H7 (cell line): ENCODE data around the gene RFFL. TPM values are rescaled to one million over a fixed set of nuclear protein-coding genes. Genes with fewer than 3 reads are reported as not detected.

Experiments used
- DNase-seq: peaks from one replicate; pipeline ENCODE4 v3.0.0; 2012
- H3K27me3 ChIP-seq: 2 replicates; pipeline ENCODE4 v1.6.0; 2011; ENCODE audit warnings: mild to moderate bottlenecking, low read length; ENCODE audit not compliant: control insufficient read depth, insufficient read depth
- H3K36me3 ChIP-seq: replicated peaks from 2 replicates; pipeline ENCODE4 v1.5.1; 2011; ENCODE audit warnings: low read length; ENCODE audit not compliant: control insufficient read depth, insufficient read depth
- H3K4me3 ChIP-seq: 2 replicates; pipeline ENCODE4 v1.5.1; 2011; ENCODE audit warnings: low read depth, mild to moderate bottlenecking, control low read depth, low read length, moderate library complexity; ENCODE audit not compliant: insufficient read depth
- total RNA-seq: library from RNA; depleted of rRNA; stranded (reverse); fragments of >200 nt; shearing (Covaris generic); gene quantifications from 2 replicates; pipeline ENCODE4 v1.2.3, GENCODE V29; 2014; rRNA removed

RFFL gene
- total RNA-seq, 1 experiment from 2014 or later, result 29.9 TPM

- H3K36me3 ChIP-seq, result no peaks in the 10 kb centered on the region
- H3K4me3 ChIP-seq, result no peak overlapping the region
- no peaks in the 10 kb centered on the region for H3K27me3 ChIP-seq
- DNase-seq, result no peak
Observed at GRCh38 chr17:34974179-34974578, 89.3 kb downstream of the RFFL start.

DNA sequence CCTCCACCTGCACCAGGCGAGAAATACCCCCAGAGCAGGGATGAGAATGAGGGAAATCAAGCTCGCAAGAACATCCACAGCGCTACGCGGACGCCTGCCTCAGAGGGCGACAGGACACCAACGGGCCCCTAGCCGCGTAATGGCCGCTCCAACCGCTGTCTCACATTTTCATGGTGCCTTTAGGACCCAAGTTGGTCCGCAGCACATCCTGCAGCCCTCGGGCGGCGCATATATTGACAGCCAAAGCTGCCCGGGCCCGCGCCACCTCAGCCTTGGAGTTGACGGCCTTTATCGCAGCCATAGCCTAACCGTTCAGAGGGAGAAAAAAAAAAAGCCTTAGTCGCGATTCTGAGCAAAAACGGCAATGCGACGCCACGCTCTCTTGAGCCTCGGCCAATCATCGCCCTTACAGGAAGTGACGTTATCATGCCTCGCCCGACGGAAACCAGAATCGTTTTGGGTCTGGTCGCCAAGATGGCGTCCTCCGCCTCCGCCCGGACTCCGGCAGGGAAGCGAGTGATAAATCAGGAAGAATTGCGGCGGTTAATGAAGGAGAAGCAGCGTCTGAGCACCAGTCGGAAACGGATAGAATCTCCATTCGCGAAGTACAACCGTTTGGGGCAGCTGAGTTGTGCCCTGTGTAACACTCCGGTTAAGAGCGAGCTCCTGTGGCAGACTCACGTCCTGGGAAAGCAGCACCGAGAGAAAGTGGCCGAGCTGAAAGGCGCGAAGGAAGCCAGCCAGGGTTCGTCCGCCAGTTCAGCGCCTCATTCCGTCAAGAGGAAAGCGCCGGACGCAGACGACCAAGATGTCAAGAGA, 102.2 kb downstream of the RFFL start, which contains the start of the genes CCT6B and ZNF830:
Gene CCT6B, minus strand, starts transcription at position 368 of the 819 bp plus-strand sequence. Its CDS starts 67 bp downstream, at position 301.
Gene ZNF830, plus strand, starts transcription at position 448 of the 819 bp plus-strand sequence. Its CDS starts 27 bp downstream, at position 475.
- H3K27me3 ChIP-seq, result peaks cover 4% of the 10 kb centered on the region; the same call in 1 of the 2 replicates
- H3K4me3 ChIP-seq, result peak within 1 kb of the TSS; percentile 71
- peaks cover 10% of the 10 kb centered on the region for H3K36me3 ChIP-seq
- peak; percentile 93 for DNase-seq

GRCh38 chr17:34958438-34958837, 105.1 kb downstream of the RFFL start:
- H3K4me3 ChIP-seq, result no peak overlapping the region
- DNase-seq, result no peak
- peaks cover under 1% of the 10 kb centered on the region for H3K36me3 ChIP-seq
- peaks cover 4% of the 10 kb centered on the region; the same call in 1 of the 2 replicates for H3K27me3 ChIP-seq

Other genes with a start within 250 kb of the RFFL start
- gene CCT6B, start 102.2 kb downstream of the RFFL start, total RNA-seq, result 0.48 and 2.3 TPM in 2 replicates
- gene ZNF830, start 102.2 kb downstream of the RFFL start, total RNA-seq, result 8.5 and 10.9 TPM in 2 replicates
- gene LIG3, start 83.2 kb downstream of the RFFL start, total RNA-seq, result 94.6 and 139 TPM in 2 replicates
- gene RAD51D, start 56.2 kb upstream of the RFFL start, total RNA-seq, result 8.0 and 8.6 TPM in 2 replicates
- 0.55 TPM in 1 of 2 replicates, not detected in the other for gene FNDC8, start 57.9 kb upstream of the RFFL start, total RNA-seq
- gene NLE1, start 78.6 kb upstream of the RFFL start, total RNA-seq, result 61.7 and 70.6 TPM in 2 replicates
- 0.07 TPM in 1 of 2 replicates, not detected in the other for gene UNC45B, start 84.1 kb upstream of the RFFL start, total RNA-seq
- not detected in 2 replicates for gene SLC35G3, start 130.7 kb upstream of the RFFL start, total RNA-seq
- 8.2 and 9.2 TPM in 2 replicates for gene SLFN5, start 179.4 kb upstream of the RFFL start, total RNA-seq